GM12801 (cell line): ENCODE measurements around the gene SERHL2.

ENCODE experiments used
- CTCF ChIP-seq: IDR thresholded peaks from one replicate; pipeline ENCODE4 v1.5.1; 2011; ENCODE audit warnings: control low read depth; ENCODE audit not compliant: insufficient read length; ENCODE audit errors: extremely low read depth

Gene SERHL2

GRCh38 chr22:42622061-42622710, 68.4 kb downstream of the SERHL2 start:
- no peak for TF ChIP-seq CTCF

DNA sequence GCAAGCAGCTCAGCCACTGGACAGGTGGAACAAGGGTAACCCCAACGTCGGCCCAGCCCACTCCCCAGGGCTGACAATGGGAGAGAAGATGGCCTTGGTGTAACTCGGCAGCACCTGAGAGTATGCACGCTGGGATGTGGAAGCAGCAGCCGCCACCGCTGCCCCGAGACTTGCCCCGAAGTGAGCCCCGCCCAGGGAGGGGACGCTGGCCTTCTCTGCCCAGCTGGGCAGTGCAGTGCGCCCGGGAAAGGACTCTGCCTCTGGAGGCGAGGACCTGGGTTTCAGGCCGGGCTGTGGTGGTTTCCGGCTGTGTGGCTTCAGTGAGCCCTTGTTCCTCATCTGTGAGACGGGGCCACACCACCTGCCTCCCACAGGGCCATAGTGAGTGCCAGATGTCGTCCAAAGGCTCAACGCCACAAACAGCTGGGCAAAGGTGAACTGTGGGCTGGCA, 69.6 kb downstream of the SERHL2 start:
- TF ChIP-seq CTCF = no peak
